Tibial artery (tissue), 4 donors: ENCODE results near the gene KIRREL3.

Source experiments
- DNase-seq, 2 donors: peaks; one replicate each; pipeline ENCODE4 v3.0.0-alpha.2; 2019
- H3K27ac ChIP-seq, 2 donors: fragments of 200-600 bp; sonication (generic) in 1 of 2; 1 replicate in 1 of 2; 2 replicates in 1 of 2; pipeline ENCODE4 v1.5.1; 2018 to 2019; ENCODE audit warnings: mild to moderate bottlenecking in 1 of 2
- H3K27me3 ChIP-seq, 2 donors: fragments of 200-600 bp; sonication (generic) in 1 of 2; one replicate each; pipeline versions ENCODE4 v1.5.1 to v1.6.0; 2016 to 2019
- H3K36me3 ChIP-seq, 3 donors: fragments of 200-600 bp; sonication (generic) in 2 of 3; one replicate each; pipeline ENCODE4 v1.5.1; 2016 to 2019; ENCODE audit warnings: mild to moderate bottlenecking in 2 of 3
- H3K4me1 ChIP-seq, 4 donors: fragments of 200-600 bp; sonication (generic) in 2 of 4; 1 replicate in 3 of 4; 2 replicates in 1 of 4; pipeline ENCODE4 v1.5.1; 2016 to 2019
- H3K4me3 ChIP-seq, 2 donors: fragments of 200-600 bp; sonication (generic) in 1 of 2; 1 replicate in 1 of 2; 2 replicates in 1 of 2; pipeline ENCODE4 v1.5.1; 2018 to 2019; ENCODE audit warnings: mild to moderate bottlenecking in 2 of 2
- H3K9me3 ChIP-seq, 3 donors: fragments of 200-600 bp; sonication (generic) in 1 of 3; one replicate each; pipeline ENCODE4 v1.5.1; 2016 to 2019
- intact Hi-C: fragments of 100-400 bp; cut with DNase I; formaldehyde crosslinking; loops from one replicate; pipeline ENCODE4 v1.15.0; 2023; ENCODE audit warnings: low total_unique reads
- TF ChIP-seq, protein P1 (sequence below), 2 experiments: fragments of 200-600 bp in 1 of 2; fragments of 450-650 bp in 1 of 2; IDR thresholded peaks; one replicate each; pipeline ENCODE4 v1.5.1; 2017 to 2019; ENCODE audit warnings: antibody characterized with exemption in 2 of 2, mild to moderate bottlenecking in 1 of 2, moderate library complexity in 1 of 2

Gene KIRREL3

DNA sequence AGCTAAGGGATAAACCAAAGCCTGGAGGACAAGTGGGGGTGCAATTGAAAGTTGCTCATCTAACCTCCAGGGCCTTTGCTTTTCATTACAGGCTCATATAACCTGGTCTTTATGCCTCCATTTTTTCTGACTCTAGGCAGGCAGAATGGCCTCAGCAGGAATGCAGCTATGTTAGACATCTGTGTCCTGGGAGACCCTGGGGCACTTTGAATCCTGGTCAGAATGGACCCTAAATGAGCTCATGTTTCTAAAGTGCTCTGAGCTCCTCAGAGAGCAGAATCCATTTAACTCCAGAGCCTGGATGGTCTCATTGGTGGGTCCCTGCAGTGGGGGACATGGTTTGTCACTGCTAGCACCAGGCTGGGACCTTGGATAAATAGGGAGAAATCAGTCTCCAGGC, 177.3 kb downstream of the KIRREL3 start:
- Histone ChIP-seq H3K9me3 (no peaks in the 10 kb centered on the region), H3K4me1 (no peaks in the 10 kb centered on the region), H3K4me3 (no peak overlapping the region), H3K36me3 (no peaks in the 10 kb centered on the region), H3K27me3 (peaks cover 0 to 4% of the 10 kb centered on the region in 2 donors), H3K27ac (no peak overlapping the region)
- TF ChIP-seq, protein P1, sequence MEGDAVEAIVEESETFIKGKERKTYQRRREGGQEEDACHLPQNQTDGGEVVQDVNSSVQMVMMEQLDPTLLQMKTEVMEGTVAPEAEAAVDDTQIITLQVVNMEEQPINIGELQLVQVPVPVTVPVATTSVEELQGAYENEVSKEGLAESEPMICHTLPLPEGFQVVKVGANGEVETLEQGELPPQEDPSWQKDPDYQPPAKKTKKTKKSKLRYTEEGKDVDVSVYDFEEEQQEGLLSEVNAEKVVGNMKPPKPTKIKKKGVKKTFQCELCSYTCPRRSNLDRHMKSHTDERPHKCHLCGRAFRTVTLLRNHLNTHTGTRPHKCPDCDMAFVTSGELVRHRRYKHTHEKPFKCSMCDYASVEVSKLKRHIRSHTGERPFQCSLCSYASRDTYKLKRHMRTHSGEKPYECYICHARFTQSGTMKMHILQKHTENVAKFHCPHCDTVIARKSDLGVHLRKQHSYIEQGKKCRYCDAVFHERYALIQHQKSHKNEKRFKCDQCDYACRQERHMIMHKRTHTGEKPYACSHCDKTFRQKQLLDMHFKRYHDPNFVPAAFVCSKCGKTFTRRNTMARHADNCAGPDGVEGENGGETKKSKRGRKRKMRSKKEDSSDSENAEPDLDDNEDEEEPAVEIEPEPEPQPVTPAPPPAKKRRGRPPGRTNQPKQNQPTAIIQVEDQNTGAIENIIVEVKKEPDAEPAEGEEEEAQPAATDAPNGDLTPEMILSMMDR (IDR thresholded peaks at IDR 0.05), result no peak
- intact Hi-C loops, result no loop called here
- DNase-seq, result no peak

DNA sequence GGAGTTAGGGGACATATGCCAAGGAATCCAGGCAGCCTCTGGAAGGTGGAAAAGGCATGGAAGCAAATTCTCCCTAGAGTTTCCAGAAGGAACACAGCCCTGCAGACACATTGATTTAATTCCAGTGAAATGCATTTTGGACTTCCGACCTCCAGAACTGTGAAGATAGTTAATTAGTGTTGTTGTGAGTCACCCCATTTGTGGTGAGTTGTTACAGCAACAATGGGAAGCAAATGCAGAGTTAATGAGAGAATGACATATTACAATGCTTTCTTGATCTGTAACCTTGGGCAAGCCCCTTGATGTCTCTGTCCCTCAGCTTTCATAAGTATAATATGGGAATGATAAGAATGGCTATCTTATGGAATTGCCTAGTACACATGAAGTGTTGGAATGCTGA, 178.7 kb downstream of the KIRREL3 start:
- H3K27me3 ChIP-seq, result no peaks in the 10 kb centered on the region
- no peak overlapping the region for H3K4me3 ChIP-seq
- H3K4me1 ChIP-seq, result no peaks in the 10 kb centered on the region
- H3K9me3 ChIP-seq, result no peaks in the 10 kb centered on the region
- H3K27ac ChIP-seq, result no peak overlapping the region
- no peaks in the 10 kb centered on the region for H3K36me3 ChIP-seq
- TF ChIP-seq, protein P1 (IDR thresholded peaks at IDR 0.05), result no peak
- intact Hi-C loops, result no loop called here
- DNase-seq, result no peak

DNA sequence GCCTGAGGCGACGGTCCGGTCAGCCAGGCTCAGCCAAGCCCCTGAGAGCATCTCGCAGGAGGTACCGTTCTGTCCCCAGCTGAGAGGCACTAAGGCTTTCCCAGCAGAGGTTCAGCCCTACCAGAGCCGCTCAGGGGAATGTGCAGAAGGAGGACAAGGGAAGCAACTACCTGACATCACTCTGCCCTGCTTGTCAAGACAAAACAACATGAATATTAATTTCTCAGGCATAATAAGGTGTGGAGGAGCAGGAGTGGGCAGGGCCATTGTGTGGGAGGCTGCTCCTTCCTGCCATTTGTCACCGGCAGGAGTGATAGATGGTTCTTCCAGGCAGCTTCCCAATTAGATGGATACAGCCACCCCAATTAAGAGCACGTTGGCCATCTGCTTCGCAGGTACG, 181.4 kb downstream of the KIRREL3 start:
- no peak overlapping the region for H3K4me3 ChIP-seq
- H3K27ac ChIP-seq, result no peak overlapping the region
- TF ChIP-seq, protein P1 (IDR thresholded peaks at IDR 0.05), result no peak
- DNase-seq, result no peak
- H3K27me3 ChIP-seq, result no peaks in the 10 kb centered on the region
- H3K9me3 ChIP-seq, result no peaks in the 10 kb centered on the region
- no peaks in the 10 kb centered on the region for H3K36me3 ChIP-seq
- intact Hi-C loops, result no loop called here
- no peaks in the 10 kb centered on the region for H3K4me1 ChIP-seq

DNA sequence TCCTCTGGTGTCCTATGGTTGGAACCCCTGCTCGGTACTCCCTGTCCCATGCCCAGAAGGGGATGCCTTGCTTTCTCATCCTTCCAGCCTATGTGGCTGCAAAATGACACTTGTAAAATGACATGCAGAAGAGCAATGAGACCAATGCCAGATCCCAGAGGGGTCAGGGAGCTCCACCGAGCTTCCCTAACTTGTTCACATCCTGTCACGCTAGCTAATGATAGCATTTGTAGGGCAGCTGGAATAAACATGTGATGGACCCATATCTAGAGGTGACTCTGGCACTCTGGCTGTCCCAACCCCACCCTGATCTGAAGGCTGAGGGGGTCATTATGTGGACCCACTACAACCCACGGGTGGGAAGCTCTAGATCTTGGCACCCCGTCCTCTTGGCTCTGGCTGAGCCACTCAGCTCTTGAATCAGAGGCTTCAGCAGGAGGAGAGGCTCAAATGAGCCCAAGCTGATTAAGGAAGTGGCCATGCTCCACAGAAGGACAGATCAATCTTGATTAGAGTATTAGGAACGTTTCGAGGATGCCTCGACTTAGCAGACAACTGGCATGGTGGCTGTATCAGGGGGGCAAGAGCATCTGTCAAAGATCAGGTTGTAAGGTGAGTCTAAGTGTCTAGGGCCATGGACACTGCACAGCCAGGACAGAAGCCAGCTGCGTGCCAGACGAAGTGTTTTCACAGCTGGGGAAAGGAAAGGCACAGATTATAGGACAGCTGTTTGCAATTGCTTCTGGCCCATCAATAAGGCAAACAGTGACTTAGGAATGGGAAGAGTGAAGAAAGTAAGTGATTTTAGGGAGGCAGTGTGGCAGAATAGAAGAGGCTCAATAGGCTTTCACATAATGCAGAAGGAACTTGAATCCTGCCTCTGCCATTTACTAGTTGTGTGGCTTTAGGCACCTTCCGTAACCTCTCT, 182.8 kb downstream of the KIRREL3 start:
- no peak for DNase-seq
- Histone ChIP-seq H3K36me3 (no peaks in the 10 kb centered on the region), H3K27ac (no peak overlapping the region), H3K4me3 (no peak overlapping the region), H3K4me1 (no peaks in the 10 kb centered on the region), H3K27me3 (no peaks in the 10 kb centered on the region), H3K9me3 (no peaks in the 10 kb centered on the region)
- intact Hi-C loops, result no loop called here
- TF ChIP-seq, protein P1 (IDR thresholded peaks at IDR 0.05), result no peak

DNA sequence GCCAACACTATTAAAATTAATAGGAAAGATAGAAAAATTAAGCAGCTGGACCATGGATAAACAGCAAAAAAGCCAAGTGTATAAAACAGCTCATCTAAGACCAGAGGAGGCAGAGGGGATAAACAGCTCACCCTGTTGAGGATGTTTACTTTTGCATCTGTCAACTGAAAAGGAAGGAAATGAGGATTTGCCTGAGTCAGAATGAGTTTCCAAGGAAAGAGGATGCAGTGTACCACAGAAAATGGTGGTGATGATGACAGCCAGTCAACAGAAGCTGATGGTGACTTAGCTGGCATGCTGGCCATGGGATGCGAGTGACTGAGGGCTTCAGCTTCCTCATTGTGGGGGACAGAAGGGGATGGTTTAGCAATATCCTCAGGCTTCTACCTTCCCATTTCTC, 183.5 kb downstream of the KIRREL3 start:
- no peaks in the 10 kb centered on the region for H3K36me3 ChIP-seq
- no peaks in the 10 kb centered on the region for H3K9me3 ChIP-seq
- no peaks in the 10 kb centered on the region for H3K27me3 ChIP-seq
- TF ChIP-seq, protein P1 (IDR thresholded peaks at IDR 0.05), result no peak
- no peaks in the 10 kb centered on the region for H3K4me1 ChIP-seq
- no peak overlapping the region for H3K4me3 ChIP-seq
- intact Hi-C loops, result no loop called here
- no peak for DNase-seq
- H3K27ac ChIP-seq, result no peak overlapping the region
